GM19025 (cell line): ENCODE measurements around the gene ARPC4.

Experiments used
- ATAC-seq: cut with Tn5 transposase; IDR thresholded peaks from one replicate; pipeline ENCODE4 v1.9.1; 2021; ENCODE audit warnings: mild to moderate bottlenecking, low read depth, moderate library complexity; ENCODE audit not compliant: unreplicated experiment

ARPC4 gene

GRCh38 chr3:9787714-9788113 lies 5.2 kb upstream of the ARPC4 start:
- ATAC-seq = no peak

- no peak for ATAC-seq
Observed at GRCh38 chr3:9791127-9791526, 1.8 kb upstream of the ARPC4 start.

GRCh38 chr3:9791790-9792404 lies 985 bp upstream of the ARPC4 start:
- no peak for ATAC-seq

- ATAC-seq = no peak
Observed at GRCh38 chr3:9793161-9793781, 389 bp downstream of the ARPC4 start.

GRCh38 chr3:9794400-9794799 lies 1.5 kb downstream of the ARPC4 start:
- no peak for ATAC-seq

GRCh38 chr3:9795207-9795606 lies 2.3 kb downstream of the ARPC4 start:
- no peak for ATAC-seq

GRCh38 chr3:9797196-9797945 lies 4.5 kb downstream of the ARPC4 start:
- ATAC-seq = no peak

GRCh38 chr3:9800529-9800928 lies 7.6 kb downstream of the ARPC4 start:
- ATAC-seq = no peak

GRCh38 chr3:9803494-9803893 lies 10.6 kb downstream of the ARPC4 start:
- ATAC-seq = no peak

- ATAC-seq = no peak
Observed at GRCh38 chr3:9804996-9805395, 12.1 kb downstream of the ARPC4 start.

- ATAC-seq = no peak
Observed at GRCh38 chr3:9806137-9806536, 13.3 kb downstream of the ARPC4 start.

- no peak for ATAC-seq
Observed at GRCh38 chr3:9806688-9807589, 14.1 kb downstream of the ARPC4 start.

- ATAC-seq = no peak
Observed at GRCh38 chr3:9807981-9808344, 15.1 kb downstream of the ARPC4 start.

GRCh38 chr3:9808345-9809037 lies 15.6 kb downstream of the ARPC4 start:
- no peak for ATAC-seq

- no peak for ATAC-seq
Observed at GRCh38 chr3:9809239-9809614, 16.3 kb downstream of the ARPC4 start.

- peak; percentile 49 for ATAC-seq
Observed at GRCh38 chr3:9809615-9810432, 16.9 kb downstream of the ARPC4 start, which contains the start of gene TTLL3. Gene TTLL3, plus strand, starts transcription at chr3:9810262. Its CDS starts 400 bp downstream, at chr3:9810662.

- ATAC-seq = no peak
Observed at GRCh38 chr3:9810433-9810770, 17.5 kb downstream of the ARPC4 start.

- ATAC-seq = no peak
Observed at GRCh38 chr3:9810846-9811245, 18.0 kb downstream of the ARPC4 start.

- ATAC-seq = no peak
Observed at GRCh38 chr3:9812870-9813483, 20.1 kb downstream of the ARPC4 start.
